ENCODE results near the gene DPY19L3. TPM values are rescaled to one million over a fixed set of nuclear protein-coding genes. Genes with fewer than 3 reads are reported as not detected.
"Not testable (repeated sequence)": the region's sequence is repeated elsewhere in the genome, so short reads cannot be mapped to it uniquely, and the experiment has no call there.

DPY19L3 gene
- total RNA-seq, 1 donor: 23.4 TPM

GRCh38 chr19:32438751-32439150 is 33.2 kb downstream of the DPY19L3 start:
- DNase-seq (ENCODE audit: low read depth in 2 of 3, low spot score in 2 of 3): no peak

- no peak for DNase-seq (ENCODE audit: low read depth in 2 of 3, low spot score in 2 of 3)
Measured at GRCh38 chr19:32442650-32443049, 37.1 kb downstream of the DPY19L3 start.

- DNase-seq (ENCODE audit: low read depth in 2 of 3, low spot score in 2 of 3): not testable (repeated sequence)
Measured at GRCh38 chr19:32447534-32447933, 42.0 kb downstream of the DPY19L3 start.

- no peak for DNase-seq (ENCODE audit: low read depth in 2 of 3, low spot score in 2 of 3)
Measured at GRCh38 chr19:32448026-32448425, 42.5 kb downstream of the DPY19L3 start.

- no peak for DNase-seq (ENCODE audit: low read depth in 2 of 3, low spot score in 2 of 3)
Measured at GRCh38 chr19:32450217-32450616, 44.6 kb downstream of the DPY19L3 start.

GRCh38 chr19:32453736-32454135 is 48.2 kb downstream of the DPY19L3 start:
- DNase-seq (ENCODE audit: low read depth in 2 of 3, low spot score in 2 of 3): no peak

- no peak for DNase-seq (ENCODE audit: low read depth in 2 of 3, low spot score in 2 of 3)
Measured at GRCh38 chr19:32456406-32456805, 50.8 kb downstream of the DPY19L3 start.

- DNase-seq (ENCODE audit: low read depth in 2 of 3, low spot score in 2 of 3): no peak
Measured at GRCh38 chr19:32457571-32458158, 52.1 kb downstream of the DPY19L3 start.

GRCh38 chr19:32458500-32459123 is 53.0 kb downstream of the DPY19L3 start:
- no peak for DNase-seq (ENCODE audit: low read depth in 2 of 3, low spot score in 2 of 3)

GRCh38 chr19:32459204-32459865 is 53.8 kb downstream of the DPY19L3 start:
- DNase-seq (ENCODE audit: low read depth in 2 of 3, low spot score in 2 of 3): no peak

GRCh38 chr19:32460476-32460875 is 54.9 kb downstream of the DPY19L3 start:
- DNase-seq (ENCODE audit: low read depth in 2 of 3, low spot score in 2 of 3): no peak

GRCh38 chr19:32464279-32464678 is 58.7 kb downstream of the DPY19L3 start:
- peak in 1 of 3 donors; percentile 45 for DNase-seq (ENCODE audit: low read depth in 2 of 3, low spot score in 2 of 3)

GRCh38 chr19:32465176-32465575 is 59.6 kb downstream of the DPY19L3 start:
- DNase-seq (ENCODE audit: low read depth in 2 of 3, low spot score in 2 of 3): no peak

- no peak for DNase-seq (ENCODE audit: low read depth in 2 of 3, low spot score in 2 of 3)
Measured at GRCh38 chr19:32469795-32470194, 64.2 kb downstream of the DPY19L3 start.

- DNase-seq (ENCODE audit: low read depth in 2 of 3, low spot score in 2 of 3): no peak
Measured at GRCh38 chr19:32471095-32471494, 65.5 kb downstream of the DPY19L3 start.

- no peak for DNase-seq (ENCODE audit: low read depth in 2 of 3, low spot score in 2 of 3)
Measured at GRCh38 chr19:32471811-32472210, 66.2 kb downstream of the DPY19L3 start.

- no peak for DNase-seq (ENCODE audit: low read depth in 2 of 3, low spot score in 2 of 3)
Measured at GRCh38 chr19:32475141-32476031, 69.8 kb downstream of the DPY19L3 start.

GRCh38 chr19:32476032-32476350 is 70.4 kb downstream of the DPY19L3 start:
- no peak for DNase-seq (ENCODE audit: low read depth in 2 of 3, low spot score in 2 of 3)

GRCh38 chr19:32480321-32480720 is 74.8 kb downstream of the DPY19L3 start:
- DNase-seq (ENCODE audit: low read depth in 2 of 3, low spot score in 2 of 3): no peak

- no peak for DNase-seq (ENCODE audit: low read depth in 2 of 3, low spot score in 2 of 3)
Measured at GRCh38 chr19:32483574-32483973, 78.0 kb downstream of the DPY19L3 start.

GRCh38 chr19:32489971-32490370 is 84.4 kb downstream of the DPY19L3 start:
- no peak for DNase-seq (ENCODE audit: low read depth in 2 of 3, low spot score in 2 of 3)

Measured in hematopoietic multipotent progenitor cell (in vitro differentiated cells).